Astrocyte (in vitro differentiated cells and primary cell): ENCODE data around the gene KIRREL3. TPM values are rescaled to one million over a fixed set of nuclear protein-coding genes. Genes with fewer than 3 reads are reported as not detected.

Experiments
- DNase-seq: peaks from one replicate; pipeline ENCODE4 v3.0.0-alpha.2; 2010; ENCODE audit warnings: low read depth
- FAIRE-seq: peaks from 2 replicates; lab custom pipeline; 2011; peaks lifted over from hg19 to GRCh38; lab: Jason Lieb, UNC
- H2AFZ ChIP-seq: 2 replicates; pipeline ENCODE4 v1.6.0; 2012; ENCODE audit warnings: low read depth, low read length, inconsistent platforms
- H3K27ac ChIP-seq: 2 replicates; pipeline ENCODE4 v1.5.1; 2011; ENCODE audit warnings: low read depth, low read length, inconsistent platforms
- H3K27me3 ChIP-seq: 2 replicates; pipeline ENCODE4 v1.6.0; 2011; ENCODE audit warnings: low read length, inconsistent platforms; ENCODE audit not compliant: insufficient read depth
- H3K36me3 ChIP-seq: 2 replicates; pipeline ENCODE4 v1.5.1; 2011; ENCODE audit warnings: low read length, inconsistent platforms; ENCODE audit not compliant: insufficient read depth
- H3K4me1 ChIP-seq: 2 replicates; pipeline ENCODE4 v1.5.1; 2011; ENCODE audit warnings: low read length, inconsistent platforms; ENCODE audit not compliant: insufficient read depth
- H3K4me2 ChIP-seq: 2 replicates; pipeline ENCODE4 v1.6.0; 2012; ENCODE audit warnings: low read length, inconsistent platforms
- H3K4me3 ChIP-seq: 2 replicates; pipeline ENCODE4 v1.5.1; 2011; ENCODE audit warnings: low read depth, mild to moderate bottlenecking, low read length, inconsistent platforms; ENCODE audit not compliant: insufficient read depth
- H3K79me2 ChIP-seq: 2 replicates; pipeline ENCODE4 v1.6.0; 2012; ENCODE audit warnings: mild to moderate bottlenecking, low read length, inconsistent platforms; ENCODE audit not compliant: insufficient read depth
- H3K9ac ChIP-seq: 2 replicates; pipeline ENCODE4 v1.6.0; 2012; ENCODE audit warnings: mild to moderate bottlenecking, low read length, inconsistent platforms
- H3K9me3 ChIP-seq: 2 replicates; pipeline ENCODE4 v1.5.1; 2012; ENCODE audit warnings: low read depth, mild to moderate bottlenecking, low read length, inconsistent platforms; ENCODE audit not compliant: insufficient read depth
- H4K20me1 ChIP-seq: 2 replicates; pipeline ENCODE4 v1.6.0; 2012; ENCODE audit warnings: low read length, inconsistent platforms; ENCODE audit not compliant: insufficient read depth
- H3K27ac Mint-ChIP-seq: one replicate; pipeline ENCODE4 v1.8.0; 2021; ENCODE audit warnings: mild to moderate bottlenecking, mixed read lengths; ENCODE audit not compliant: unreplicated experiment
- H3K27me3 Mint-ChIP-seq: one replicate; pipeline ENCODE4 v1.8.0; 2021; ENCODE audit warnings: low read depth, mixed read lengths; ENCODE audit not compliant: unreplicated experiment
- H3K36me3 Mint-ChIP-seq: one replicate; pipeline ENCODE4 v1.8.0; 2021; ENCODE audit warnings: low read depth, mixed read lengths; ENCODE audit not compliant: unreplicated experiment
- H3K4me1 Mint-ChIP-seq: one replicate; pipeline ENCODE4 v1.8.0; 2021; ENCODE audit warnings: low read depth, mixed read lengths; ENCODE audit not compliant: unreplicated experiment
- H3K4me3 Mint-ChIP-seq: one replicate; pipeline ENCODE4 v1.8.0; 2021; ENCODE audit warnings: mild to moderate bottlenecking, moderate library complexity, mixed read lengths; ENCODE audit not compliant: unreplicated experiment
- H3K9me3 Mint-ChIP-seq: one replicate; pipeline ENCODE4 v1.8.0; 2021; ENCODE audit warnings: mild to moderate bottlenecking, mixed read lengths; ENCODE audit not compliant: unreplicated experiment
- CTCF ChIP-seq: IDR thresholded peaks from 2 replicates; pipeline ENCODE4 v1.5.1; 2011; ENCODE audit warnings: low read depth, mild to moderate bottlenecking, inconsistent platforms, low read length, moderate library complexity; ENCODE audit not compliant: insufficient read depth
- EZH2 ChIP-seq: IDR thresholded peaks from 2 replicates; pipeline ENCODE4 v1.6.1; 2012; ENCODE audit warnings: mild to moderate bottlenecking, low read length, inconsistent platforms; ENCODE audit not compliant: insufficient read depth
- total RNA-seq: library from RNA; stranded (reverse); gene quantifications from 2 replicates; pipeline ENCODE4 v1.2.1, GENCODE V29; 2021

KIRREL3 gene
- total RNA-seq, 1 donor from 2014 or later = 0.91 TPM

- peaks cover 12% of the 10 kb centered on the region for H3K27me3 Mint-ChIP-seq
These were observed 245.8 kb downstream of the KIRREL3 start for GRCh38 chr11:126754591-126755426.

GRCh38 chr11:126753990-126754389 lies 246.6 kb downstream of the KIRREL3 start:
- Histone ChIP-seq H3K4me2 (no peak overlapping the region), H3K27me3 (no peaks in the 10 kb centered on the region), H3K4me1 (no peaks in the 10 kb centered on the region), H2AFZ (no peak overlapping the region), H3K9ac (no peak overlapping the region), H3K36me3 (no peaks in the 10 kb centered on the region), H4K20me1 (no peaks in the 10 kb centered on the region), H3K79me2 (no peaks in the 10 kb centered on the region), H3K4me3 (no peak overlapping the region), H3K27ac (no peak overlapping the region), H3K9me3 (no peaks in the 10 kb centered on the region)
- Mint-ChIP-seq H3K27ac (no peak overlapping the region), H3K36me3 (no peaks in the 10 kb centered on the region), H3K4me1 (peaks cover 1% of the 10 kb centered on the region), H3K27me3 (peaks cover 12% of the 10 kb centered on the region), H3K9me3 (no peaks in the 10 kb centered on the region), H3K4me3 (no peak overlapping the region)
- no peak for FAIRE-seq
- TF ChIP-seq EZH2 (no peak), CTCF (no peak)
- no peak for DNase-seq

More at GRCh38 chr11:126754591-126755426, 245.8 kb downstream of the KIRREL3 start:
- DNase-seq = no peak
- Histone ChIP-seq H3K4me1 (no peaks in the 10 kb centered on the region), H3K9me3 (no peaks in the 10 kb centered on the region), H3K27me3 (no peaks in the 10 kb centered on the region), H3K27ac (no peak overlapping the region), H3K79me2 (no peaks in the 10 kb centered on the region), H3K4me3 (no peak overlapping the region), H3K9ac (no peak overlapping the region), H2AFZ (no peak overlapping the region), H3K36me3 (no peaks in the 10 kb centered on the region), H3K4me2 (no peak overlapping the region), H4K20me1 (no peaks in the 10 kb centered on the region)
- H3K36me3 Mint-ChIP-seq = no peaks in the 10 kb centered on the region
- no peak for TF ChIP-seq CTCF
- H3K4me3 Mint-ChIP-seq = no peak overlapping the region
- H3K27ac Mint-ChIP-seq = no peak overlapping the region
- H3K9me3 Mint-ChIP-seq = no peaks in the 10 kb centered on the region
- H3K4me1 Mint-ChIP-seq = peaks cover 1% of the 10 kb centered on the region
- no peak for FAIRE-seq

GRCh38 chr11:126751242-126751641 lies 249.3 kb downstream of the KIRREL3 start:
- Histone ChIP-seq H3K4me1 (no peaks in the 10 kb centered on the region), H3K27me3 (no peaks in the 10 kb centered on the region), H3K4me3 (no peak overlapping the region), H3K4me2 (no peak overlapping the region), H3K9ac (no peak overlapping the region), H3K36me3 (no peaks in the 10 kb centered on the region), H2AFZ (no peak overlapping the region), H4K20me1 (no peaks in the 10 kb centered on the region), H3K27ac (no peak overlapping the region), H3K79me2 (no peaks in the 10 kb centered on the region), H3K9me3 (no peaks in the 10 kb centered on the region)
- DNase-seq (peak; percentile 10), FAIRE-seq (no peak)
- Mint-ChIP-seq H3K27ac (no peak overlapping the region), H3K4me1 (peaks cover 1% of the 10 kb centered on the region), H3K4me3 (no peak overlapping the region), H3K36me3 (no peaks in the 10 kb centered on the region), H3K27me3 (peaks cover 13% of the 10 kb centered on the region), H3K9me3 (peaks cover 2% of the 10 kb centered on the region)
- TF ChIP-seq CTCF = no peak
- TF ChIP-seq EZH2 = no peak
